A549 (cell line): ENCODE measurements around the gene DFFB. TPM values are rescaled to one million over a fixed set of nuclear protein-coding genes. Genes with fewer than 3 reads are reported as not detected.

ENCODE experiments used
- ATAC-seq, 2 experiments: fragments of 200-7000 bp in 1 of 2; fragments of >200 bp in 1 of 2; cut with Nextera tagmentation in 1 of 2; cut with Tn5 transposase in 1 of 2; 3 replicates each; pipeline versions ENCODE4 v1.8.0 to v1.9.1; 2018 to 2020; ENCODE audit warnings: mild to moderate bottlenecking in 1 of 2, moderate library complexity in 1 of 2
- CTCF ChIA-PET: fragments of 300-600 bp; sonication (Branson Sonifier 250); formaldehyde crosslinking; extraction: SDS; loops from one replicate; lab custom pipeline; 2021; ENCODE audit warnings: antibody characterized with exemption, inconsistent platforms; lab: Yijun Ruan, JAX
- POLR2A ChIA-PET: fragments of 350-600 bp; formaldehyde crosslinking; extraction: SDS; loops from one replicate; lab custom pipeline; 2021; ENCODE audit warnings: antibody characterized with exemption, inconsistent platforms; lab: Yijun Ruan, JAX
- DNase-seq, 2 experiments: peaks; one replicate each; pipeline versions ENCODE4 v3.0.0 to v3.0.0-alpha.2; 2011 to 2016; ENCODE audit warnings: low read depth in 1 of 2, low spot score in 1 of 2
- FAIRE-seq: peaks from 2 replicates; lab custom pipeline; 2011; peaks lifted over from hg19 to GRCh38; lab: Jason Lieb, UNC
- H3K27ac ChIP-seq, 2 experiments: fragments of >200 bp; sonication (Bioruptor Twin); formaldehyde crosslinking; 3 replicates each; pipeline ENCODE4 v1.5.1; 2016 to 2017
- H3K4me1 ChIP-seq: fragments of >200 bp; sonication (Bioruptor Twin); formaldehyde crosslinking; 3 replicates; pipeline ENCODE4 v1.6.1; 2016
- H3K4me2 ChIP-seq: fragments of >200 bp; sonication (Bioruptor Twin); formaldehyde crosslinking; 3 replicates; pipeline ENCODE4 v1.6.1; 2016
- H3K4me3 ChIP-seq: fragments of >200 bp; sonication (Bioruptor Twin); formaldehyde crosslinking; 3 replicates; pipeline ENCODE4 v1.5.1; 2016
- H3K9me3 ChIP-seq: fragments of >200 bp; sonication (Bioruptor Twin); formaldehyde crosslinking; 3 replicates; pipeline ENCODE4 v1.6.1; 2016
- BHLHE40 ChIP-seq: IDR thresholded peaks from 2 replicates; pipeline ENCODE4 v1.6.1; 2012; ENCODE audit warnings: low read depth, low read length, inconsistent platforms
- CHD2 ChIP-seq: fragments of 150-350 bp; IDR thresholded peaks from 2 replicates; pipeline ENCODE4 v1.6.1; 2014; ENCODE audit warnings: low read length; ENCODE audit not compliant: partially characterized antibody
- EHF ChIP-seq: fragments of 250-450 bp; sonication (Bioruptor Pico); IDR thresholded peaks from 2 replicates; pipeline ENCODE4 v1.5.0; 2020; ENCODE audit warnings: mild to moderate bottlenecking
- EHMT2 ChIP-seq: fragments of 200-600 bp; sonication (generic); IDR thresholded peaks from 2 replicates; pipeline ENCODE4 v1.6.1; 2016; ENCODE audit warnings: antibody characterized with exemption, low read depth, mild to moderate bottlenecking, moderate library complexity
- FOSL2 ChIP-seq, 2 experiments: fragments of 450-650 bp in 1 of 2; fragments of >200 bp in 1 of 2; sonication (Bioruptor Twin) in 1 of 2; formaldehyde crosslinking; IDR thresholded peaks; 2 replicates each; pipeline versions ENCODE4 v1.5.0 to v1.6.1; 2016 to 2020; ENCODE audit warnings: mild to moderate bottlenecking in 1 of 2, moderate library complexity in 1 of 2
- FOXS1 ChIP-seq: fragments of 250-450 bp; sonication (Bioruptor Pico); IDR thresholded peaks from 2 replicates; pipeline ENCODE4 v1.5.0; 2020; ENCODE audit warnings: mild to moderate bottlenecking, moderate library complexity
- HEYL ChIP-seq: fragments of 250-450 bp; sonication (Bioruptor Pico); IDR thresholded peaks from 2 replicates; pipeline ENCODE4 v1.8.0; 2021; ENCODE audit warnings: mild to moderate bottlenecking, moderate library complexity
- HOXB13 ChIP-seq: fragments of 250-450 bp; sonication (Bioruptor Pico); IDR thresholded peaks from 2 replicates; pipeline ENCODE4 v1.5.0; 2020; ENCODE audit warnings: low read depth, mild to moderate bottlenecking, moderate library complexity
- KDM1A ChIP-seq: fragments of 200-600 bp; sonication (generic); IDR thresholded peaks from 2 replicates; pipeline ENCODE4 v1.6.1; 2016; ENCODE audit warnings: low read depth, mild to moderate bottlenecking
- NR3C1 ChIP-seq: fragments of >200 bp; sonication (Bioruptor Twin); formaldehyde crosslinking; IDR thresholded peaks from 3 replicates; pipeline ENCODE4 v1.6.1; 2017
- RAD21 ChIP-seq, 2 experiments: fragments of >200 bp in 1 of 2; sonication (Bioruptor Twin) in 1 of 2; formaldehyde crosslinking in 1 of 2; IDR thresholded peaks in 1 of 2; conservative IDR thresholded peaks in 1 of 2; 2 replicates in 1 of 2; 3 replicates in 1 of 2; pipeline ENCODE4 v1.6.1; 2012 to 2018; ENCODE audit warnings: inconsistent platforms in 1 of 2
- RFX5 ChIP-seq: fragments of 450-650 bp; IDR thresholded peaks from 2 replicates; pipeline ENCODE4 v1.7.1; 2014; ENCODE audit warnings: antibody characterized with exemption, mild to moderate bottlenecking, moderate library complexity
- RNF2 ChIP-seq: fragments of 200-600 bp; sonication (generic); IDR thresholded peaks from 2 replicates; pipeline ENCODE4 v1.6.1; 2016; ENCODE audit warnings: low read depth, mild to moderate bottlenecking, antibody characterized with exemption, moderate library complexity, borderline replicate concordance
- TFCP2L1 ChIP-seq: fragments of 250-450 bp; sonication (Bioruptor Pico); IDR thresholded peaks from 2 replicates; pipeline ENCODE4 v1.5.0; 2021; ENCODE audit warnings: mild to moderate bottlenecking
- ZC3H11A ChIP-seq: fragments of 450-650 bp; IDR thresholded peaks from 2 replicates; pipeline ENCODE4 v1.6.1; 2014; ENCODE audit warnings: antibody characterized with exemption, mild to moderate bottlenecking
- WGBS: methylation state at CpG from one replicate; pipeline ENCODE4 v1.1.6; 2017; ENCODE audit errors: missing lambda C conversion rate; 5-methylcytosine and 5-hydroxymethylcytosine counted together
- polyA plus RNA-seq, 4 experiments: library from polyadenylated mRNA; depleted of rRNA in 3 of 4; stranded (reverse); fragments of >200 nt; fragmentation: RNase III in 1 of 4; extraction: RNeasy Plus Mini Kit Qiagen cat#74134 plus additional on column Dnase treatment in 1 of 4; gene quantifications; 2 replicates in 3 of 4; 3 replicates in 1 of 4; pipeline ENCODE4 v1.2.3, GENCODE V29; 2011 to 2017
- TF ChIP-seq, protein P1 (sequence below): fragments of 200-600 bp; sonication (generic); IDR thresholded peaks from 2 replicates; pipeline ENCODE4 v1.6.1; 2016; ENCODE audit warnings: antibody characterized with exemption, mild to moderate bottlenecking, moderate library complexity
- TF ChIP-seq, protein P2 (sequence below): IDR thresholded peaks from 2 replicates; pipeline ENCODE4 v1.6.1; 2012
- TF ChIP-seq, protein P3 (sequence below): fragments of 450-650 bp; IDR thresholded peaks from 2 replicates; pipeline ENCODE4 v1.6.1; 2014; ENCODE audit warnings: antibody characterized with exemption
- TF ChIP-seq, protein P4 (sequence below): fragments of >200 bp; sonication (Bioruptor Twin); formaldehyde crosslinking; IDR thresholded peaks from 3 replicates; pipeline ENCODE4 v1.6.1; 2016
- TF ChIP-seq, protein P5 (sequence below): fragments of >200 bp; sonication (Bioruptor Twin); formaldehyde crosslinking; IDR thresholded peaks from 2 replicates; pipeline ENCODE4 v1.6.1; 2016

Gene DFFB
- polyA plus RNA-seq, 2 of the 4 experiments (the other 2 are of a cell fraction): 2.5 to 3.7 TPM

DNA sequence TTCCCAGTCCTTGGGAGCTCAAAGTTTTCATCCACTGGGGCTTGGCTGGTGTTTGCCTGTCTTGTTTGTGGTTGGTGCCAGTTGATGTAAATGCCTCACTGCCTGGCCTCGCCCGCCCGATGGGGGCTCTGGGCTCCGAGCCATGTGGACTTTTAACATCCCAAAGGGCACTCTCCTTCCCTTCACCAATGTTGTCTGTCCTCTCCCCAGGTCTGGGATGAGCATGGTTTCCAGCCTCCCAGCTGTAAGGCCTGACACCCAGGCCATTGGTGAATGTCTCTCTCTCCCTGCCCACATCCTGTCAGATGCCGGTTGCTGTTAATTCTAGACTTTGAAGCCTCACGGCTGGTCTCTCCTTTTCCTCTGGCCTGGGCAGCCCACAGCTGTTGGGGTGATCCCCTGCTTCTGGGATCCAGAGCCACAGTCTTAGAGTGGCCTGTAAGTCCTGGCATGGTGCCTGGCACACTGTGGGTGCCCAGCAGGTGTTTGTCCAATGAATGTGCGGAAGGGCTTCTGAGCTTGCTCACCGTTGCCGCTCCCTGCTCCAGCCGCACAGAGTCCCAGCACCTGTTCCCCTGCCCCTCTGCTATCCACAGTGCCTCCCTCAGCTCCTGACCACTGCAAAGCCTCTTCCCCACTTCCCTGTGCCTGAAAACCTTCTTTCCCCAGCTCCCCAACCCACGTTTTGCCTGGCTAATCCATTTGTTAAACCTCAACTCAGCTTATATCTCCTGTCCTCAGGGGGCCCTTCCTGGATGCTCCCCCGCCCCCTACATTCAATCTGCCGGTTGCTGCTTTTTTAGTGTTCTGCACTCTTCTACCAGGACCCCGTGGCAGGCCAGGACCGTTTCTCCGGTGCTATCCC, 46.1 kb downstream of the DFFB start:
- Histone ChIP-seq H3K4me2 (no peak overlapping the region), H3K4me1 (0 out of 3 replicates have a peak, but pooled peaks cover 3% of the 10 kb centered on the region), H3K9me3 (no peaks in the 10 kb centered on the region), H3K27ac (no peak overlapping the region), H3K4me3 (no peak overlapping the region)
- POLR2A ChIA-PET: no interaction called here
- ATAC-seq (no peak), DNase-seq (no peak), FAIRE-seq (no peak)
- TF ChIP-seq FOXS1 (CRISPR knock-in tag): no peak
- TF ChIP-seq RFX5: no peak
- no peak for TF ChIP-seq EHF (CRISPR knock-in tag)
- no peak for TF ChIP-seq HEYL
- TF ChIP-seq, protein P1, sequence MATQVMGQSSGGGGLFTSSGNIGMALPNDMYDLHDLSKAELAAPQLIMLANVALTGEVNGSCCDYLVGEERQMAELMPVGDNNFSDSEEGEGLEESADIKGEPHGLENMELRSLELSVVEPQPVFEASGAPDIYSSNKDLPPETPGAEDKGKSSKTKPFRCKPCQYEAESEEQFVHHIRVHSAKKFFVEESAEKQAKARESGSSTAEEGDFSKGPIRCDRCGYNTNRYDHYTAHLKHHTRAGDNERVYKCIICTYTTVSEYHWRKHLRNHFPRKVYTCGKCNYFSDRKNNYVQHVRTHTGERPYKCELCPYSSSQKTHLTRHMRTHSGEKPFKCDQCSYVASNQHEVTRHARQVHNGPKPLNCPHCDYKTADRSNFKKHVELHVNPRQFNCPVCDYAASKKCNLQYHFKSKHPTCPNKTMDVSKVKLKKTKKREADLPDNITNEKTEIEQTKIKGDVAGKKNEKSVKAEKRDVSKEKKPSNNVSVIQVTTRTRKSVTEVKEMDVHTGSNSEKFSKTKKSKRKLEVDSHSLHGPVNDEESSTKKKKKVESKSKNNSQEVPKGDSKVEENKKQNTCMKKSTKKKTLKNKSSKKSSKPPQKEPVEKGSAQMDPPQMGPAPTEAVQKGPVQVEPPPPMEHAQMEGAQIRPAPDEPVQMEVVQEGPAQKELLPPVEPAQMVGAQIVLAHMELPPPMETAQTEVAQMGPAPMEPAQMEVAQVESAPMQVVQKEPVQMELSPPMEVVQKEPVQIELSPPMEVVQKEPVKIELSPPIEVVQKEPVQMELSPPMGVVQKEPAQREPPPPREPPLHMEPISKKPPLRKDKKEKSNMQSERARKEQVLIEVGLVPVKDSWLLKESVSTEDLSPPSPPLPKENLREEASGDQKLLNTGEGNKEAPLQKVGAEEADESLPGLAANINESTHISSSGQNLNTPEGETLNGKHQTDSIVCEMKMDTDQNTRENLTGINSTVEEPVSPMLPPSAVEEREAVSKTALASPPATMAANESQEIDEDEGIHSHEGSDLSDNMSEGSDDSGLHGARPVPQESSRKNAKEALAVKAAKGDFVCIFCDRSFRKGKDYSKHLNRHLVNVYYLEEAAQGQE: no peak
- TF ChIP-seq, protein P2, sequence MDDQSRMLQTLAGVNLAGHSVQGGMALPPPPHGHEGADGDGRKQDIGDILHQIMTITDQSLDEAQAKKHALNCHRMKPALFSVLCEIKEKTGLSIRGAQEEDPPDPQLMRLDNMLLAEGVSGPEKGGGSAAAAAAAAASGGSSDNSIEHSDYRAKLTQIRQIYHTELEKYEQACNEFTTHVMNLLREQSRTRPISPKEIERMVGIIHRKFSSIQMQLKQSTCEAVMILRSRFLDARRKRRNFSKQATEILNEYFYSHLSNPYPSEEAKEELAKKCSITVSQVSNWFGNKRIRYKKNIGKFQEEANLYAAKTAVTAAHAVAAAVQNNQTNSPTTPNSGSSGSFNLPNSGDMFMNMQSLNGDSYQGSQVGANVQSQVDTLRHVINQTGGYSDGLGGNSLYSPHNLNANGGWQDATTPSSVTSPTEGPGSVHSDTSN: no peak
- no peak for TF ChIP-seq RNF2
- TF ChIP-seq CHD2: no peak
- TF ChIP-seq FOSL2 (IDR thresholded peaks at IDR 0.05): no peak
- TF ChIP-seq FOSL2 (CRISPR knock-in tag; IDR thresholded peaks at IDR 0.05): no peak
- no peak for TF ChIP-seq RAD21 (conservative IDR thresholded peaks at IDR 0.05 in 1 of 2, IDR thresholded peaks at IDR 0.05 in 1 of 2)
- TF ChIP-seq ZC3H11A: no peak
- TF ChIP-seq KDM1A: no peak
- TF ChIP-seq, protein P3, sequence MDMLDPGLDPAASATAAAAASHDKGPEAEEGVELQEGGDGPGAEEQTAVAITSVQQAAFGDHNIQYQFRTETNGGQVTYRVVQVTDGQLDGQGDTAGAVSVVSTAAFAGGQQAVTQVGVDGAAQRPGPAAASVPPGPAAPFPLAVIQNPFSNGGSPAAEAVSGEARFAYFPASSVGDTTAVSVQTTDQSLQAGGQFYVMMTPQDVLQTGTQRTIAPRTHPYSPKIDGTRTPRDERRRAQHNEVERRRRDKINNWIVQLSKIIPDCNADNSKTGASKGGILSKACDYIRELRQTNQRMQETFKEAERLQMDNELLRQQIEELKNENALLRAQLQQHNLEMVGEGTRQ: no peak
- no peak for TF ChIP-seq HOXB13
- TF ChIP-seq, protein P4, sequence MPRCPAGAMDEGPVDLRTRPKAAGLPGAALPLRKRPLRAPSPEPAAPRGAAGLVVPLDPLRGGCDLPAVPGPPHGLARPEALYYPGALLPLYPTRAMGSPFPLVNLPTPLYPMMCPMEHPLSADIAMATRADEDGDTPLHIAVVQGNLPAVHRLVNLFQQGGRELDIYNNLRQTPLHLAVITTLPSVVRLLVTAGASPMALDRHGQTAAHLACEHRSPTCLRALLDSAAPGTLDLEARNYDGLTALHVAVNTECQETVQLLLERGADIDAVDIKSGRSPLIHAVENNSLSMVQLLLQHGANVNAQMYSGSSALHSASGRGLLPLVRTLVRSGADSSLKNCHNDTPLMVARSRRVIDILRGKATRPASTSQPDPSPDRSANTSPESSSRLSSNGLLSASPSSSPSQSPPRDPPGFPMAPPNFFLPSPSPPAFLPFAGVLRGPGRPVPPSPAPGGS: no peak
- TF ChIP-seq BHLHE40: no peak
- no peak for TF ChIP-seq NR3C1
- no peak for TF ChIP-seq EHMT2
- TF ChIP-seq, protein P5, sequence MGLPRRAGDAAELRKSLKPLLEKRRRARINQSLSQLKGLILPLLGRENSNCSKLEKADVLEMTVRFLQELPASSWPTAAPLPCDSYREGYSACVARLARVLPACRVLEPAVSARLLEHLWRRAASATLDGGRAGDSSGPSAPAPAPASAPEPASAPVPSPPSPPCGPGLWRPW: no peak
- TF ChIP-seq TFCP2L1: no peak
- WGBS: 80% methylated on average over 13 of the region's 16 CpGs
- CTCF ChIA-PET: interaction anchor here (0.5 to 1.0 kb wide), 2 partner anchors 46 to 1893 kb away, joined by 3 to 4 read pairs; partner anchors contain the start of gene DFFB
